DMS79 treated with DMSO at 0.1 percent for 48 hours (cell line): ENCODE data around the gene RASSF5.

Experiments used
- DNase-seq: peaks from one replicate; lab custom pipeline; 2025; lab: John Stamatoyannopoulos, UW

RASSF5 gene

GRCh38 chr1:206497774-206498173, 9.6 kb upstream of the RASSF5 start:
- DNase-seq = no peak

- no peak for DNase-seq
These were observed 8.6 kb upstream of the RASSF5 start for GRCh38 chr1:206498685-206499084.

- DNase-seq = no peak
These were observed 7.3 kb upstream of the RASSF5 start for GRCh38 chr1:206500046-206500445.

- DNase-seq = no peak
These were observed 5.5 kb upstream of the RASSF5 start for GRCh38 chr1:206501881-206502280.

- DNase-seq = no peak
These were observed 4.9 kb upstream of the RASSF5 start for GRCh38 chr1:206502403-206502802.

GRCh38 chr1:206502812-206503211, 4.5 kb upstream of the RASSF5 start:
- no peak for DNase-seq

GRCh38 chr1:206503591-206504362, 3.6 kb upstream of the RASSF5 start:
- no peak for DNase-seq

- no peak for DNase-seq
These were observed 3.0 kb upstream of the RASSF5 start for GRCh38 chr1:206504363-206504713.

- DNase-seq = no peak
These were observed 1.5 kb upstream of the RASSF5 start for GRCh38 chr1:206505702-206506355.

GRCh38 chr1:206506405-206507283, 687 bp upstream of the RASSF5 start:
- no peak for DNase-seq

GRCh38 chr1:206508130-206508889, 979 bp downstream of the RASSF5 start:
- DNase-seq = no peak

GRCh38 chr1:206508956-206509355, 1.6 kb downstream of the RASSF5 start:
- no peak for DNase-seq

GRCh38 chr1:206509612-206510257, 2.4 kb downstream of the RASSF5 start:
- DNase-seq = no peak

GRCh38 chr1:206510371-206510770, 3.0 kb downstream of the RASSF5 start:
- no peak for DNase-seq

GRCh38 chr1:206511362-206512057, 4.2 kb downstream of the RASSF5 start:
- peak; percentile 83 for DNase-seq

GRCh38 chr1:206512058-206512850, 4.9 kb downstream of the RASSF5 start:
- peak; percentile 77 for DNase-seq

GRCh38 chr1:206512851-206513180, 5.5 kb downstream of the RASSF5 start:
- no peak for DNase-seq

- no peak for DNase-seq
These were observed 6.2 kb downstream of the RASSF5 start for GRCh38 chr1:206513312-206514111.

- DNase-seq = no peak
These were observed 7.6 kb downstream of the RASSF5 start for GRCh38 chr1:206514813-206515387.
